A549 (cell line): ENCODE results near the gene NUDT9. TPM values are rescaled to one million over a fixed set of nuclear protein-coding genes. Genes with fewer than 3 reads are reported as not detected.
"Not testable (repeated sequence)": the region's sequence is repeated elsewhere in the genome, so short reads cannot be mapped to it uniquely, and the experiment has no call there.

Experiments
- ATAC-seq, 2 experiments: fragments of 200-7000 bp in 1 of 2; fragments of >200 bp in 1 of 2; cut with Nextera tagmentation in 1 of 2; cut with Tn5 transposase in 1 of 2; 3 replicates each; pipeline versions ENCODE4 v1.8.0 to v1.9.1; 2018 to 2020; ENCODE audit warnings: mild to moderate bottlenecking in 1 of 2, moderate library complexity in 1 of 2
- CTCF ChIA-PET: fragments of 300-600 bp; sonication (Branson Sonifier 250); formaldehyde crosslinking; extraction: SDS; loops from one replicate; lab custom pipeline; 2021; ENCODE audit warnings: antibody characterized with exemption, inconsistent platforms; lab: Yijun Ruan, JAX
- POLR2A ChIA-PET: fragments of 350-600 bp; formaldehyde crosslinking; extraction: SDS; loops from one replicate; lab custom pipeline; 2021; ENCODE audit warnings: antibody characterized with exemption, inconsistent platforms; lab: Yijun Ruan, JAX
- DNase-seq, 2 experiments: peaks; one replicate each; pipeline versions ENCODE4 v3.0.0 to v3.0.0-alpha.2; 2011 to 2016; ENCODE audit warnings: low read depth in 1 of 2, low spot score in 1 of 2
- FAIRE-seq: peaks from 2 replicates; lab custom pipeline; 2011; peaks lifted over from hg19 to GRCh38; lab: Jason Lieb, UNC
- H3K27ac ChIP-seq, 2 experiments: fragments of >200 bp; sonication (Bioruptor Twin); formaldehyde crosslinking; 3 replicates each; pipeline ENCODE4 v1.5.1; 2016 to 2017
- H3K4me1 ChIP-seq: fragments of >200 bp; sonication (Bioruptor Twin); formaldehyde crosslinking; 3 replicates; pipeline ENCODE4 v1.6.1; 2016
- H3K4me2 ChIP-seq: fragments of >200 bp; sonication (Bioruptor Twin); formaldehyde crosslinking; 3 replicates; pipeline ENCODE4 v1.6.1; 2016
- H3K4me3 ChIP-seq: fragments of >200 bp; sonication (Bioruptor Twin); formaldehyde crosslinking; 3 replicates; pipeline ENCODE4 v1.5.1; 2016
- H3K9me3 ChIP-seq: fragments of >200 bp; sonication (Bioruptor Twin); formaldehyde crosslinking; 3 replicates; pipeline ENCODE4 v1.6.1; 2016
- CBX2 ChIP-seq: fragments of 200-600 bp; sonication (generic); IDR thresholded peaks from 2 replicates; pipeline ENCODE4 v1.6.1; 2016; ENCODE audit warnings: low read depth, mild to moderate bottlenecking, borderline replicate concordance
- CEBPB ChIP-seq, 2 experiments: fragments of >200 bp in 1 of 2; sonication (Bioruptor Twin) in 1 of 2; formaldehyde crosslinking in 1 of 2; IDR thresholded peaks; 2 replicates each; pipeline ENCODE4 v1.6.1; 2012 to 2016
- EHF ChIP-seq: fragments of 250-450 bp; sonication (Bioruptor Pico); IDR thresholded peaks from 2 replicates; pipeline ENCODE4 v1.5.0; 2020; ENCODE audit warnings: mild to moderate bottlenecking
- EP300 ChIP-seq, 2 experiments: fragments of >200 bp; sonication (Bioruptor Twin); formaldehyde crosslinking; IDR thresholded peaks; 2 replicates in 1 of 2; 3 replicates in 1 of 2; pipeline ENCODE4 v1.6.1; 2016 to 2017
- JUNB ChIP-seq: fragments of >200 bp; sonication (Bioruptor Twin); formaldehyde crosslinking; IDR thresholded peaks from 2 replicates; pipeline ENCODE4 v1.6.1; 2016
- KDM5A ChIP-seq: fragments of 200-600 bp; sonication (generic); IDR thresholded peaks from 2 replicates; pipeline ENCODE4 v1.6.1; 2016; ENCODE audit warnings: antibody characterized with exemption, mild to moderate bottlenecking
- MAX ChIP-seq: IDR thresholded peaks from 2 replicates; pipeline ENCODE4 v1.6.1; 2012
- NFE2L2 ChIP-seq: fragments of 150-350 bp; conservative IDR thresholded peaks from 2 replicates; pipeline ENCODE4 v1.6.1; 2014; ENCODE audit warnings: low read length
- NPAS2 ChIP-seq: fragments of 250-450 bp; sonication (Bioruptor Pico); IDR thresholded peaks from 2 replicates; pipeline ENCODE4 v1.8.0; 2022; ENCODE audit warnings: mild to moderate bottlenecking, moderate library complexity, borderline replicate concordance
- NR3C1 ChIP-seq: fragments of >200 bp; sonication (Bioruptor Twin); formaldehyde crosslinking; IDR thresholded peaks from 3 replicates; pipeline ENCODE4 v1.6.1; 2017
- PBX3 ChIP-seq: IDR thresholded peaks from 2 replicates; pipeline ENCODE4 v1.6.1; 2012
- RARB ChIP-seq: fragments of 250-450 bp; sonication (Bioruptor Pico); IDR thresholded peaks from 2 replicates; pipeline ENCODE4 v1.8.0; 2021; ENCODE audit warnings: mild to moderate bottlenecking, moderate library complexity
- WGBS: methylation state at CpG from one replicate; pipeline ENCODE4 v1.1.6; 2017; ENCODE audit errors: missing lambda C conversion rate; 5-methylcytosine and 5-hydroxymethylcytosine counted together
- polyA plus RNA-seq, 4 experiments: library from polyadenylated mRNA; depleted of rRNA in 3 of 4; stranded (reverse); fragments of >200 nt; fragmentation: RNase III in 1 of 4; extraction: RNeasy Plus Mini Kit Qiagen cat#74134 plus additional on column Dnase treatment in 1 of 4; gene quantifications; 2 replicates in 3 of 4; 3 replicates in 1 of 4; pipeline ENCODE4 v1.2.3, GENCODE V29; 2011 to 2017

The NUDT9 gene
- polyA plus RNA-seq, 2 of the 4 experiments (the other 2 are of a cell fraction), result 36.7 to 44.0 TPM

GRCh38 chr4:87392183-87392582, 30.2 kb upstream of the NUDT9 start:
- H3K4me1 ChIP-seq, result peaks cover 6% of the 10 kb centered on the region; the same call in 1 of the 3 replicates
- TF ChIP-seq EHF (CRISPR knock-in tag) (no peak), CEBPB (IDR thresholded peaks at IDR 0.05) (peak in 1 of 2 experiments; percentile 19; a peak in 2 of 4 replicates), NPAS2 (CRISPR knock-in tag) (no peak), RARB (no peak)
- CTCF ChIA-PET, result interaction anchor here (2.0 to 2.5 kb wide), 2 partner anchors 11 to 16 kb away, joined by 7 to 17 read pairs; no protein-coding TSS in a partner anchor
- WGBS, result 89% methylated on average over 3 of the region's 3 CpGs
- H3K27ac ChIP-seq, result 0 out of 6 replicates have a peak overlapping the region, but pooled peaks of 1 of the 2 experiments have one; percentile 16
- H3K4me3 ChIP-seq, result no peak overlapping the region
- FAIRE-seq (no peak), ATAC-seq (no peak), DNase-seq (no peak)
- POLR2A ChIA-PET, result interaction anchor here (0.6 to 1.8 kb wide), 2 partner anchors 19 to 30 kb away, joined by 4 to 5 read pairs; partner anchors contain the start of gene NUDT9
- peak overlapping the region; percentile 63 for H3K4me2 ChIP-seq
- no peaks in the 10 kb centered on the region for H3K9me3 ChIP-seq

GRCh38 chr4:87395073-87395472, 27.3 kb upstream of the NUDT9 start:
- H3K4me2 ChIP-seq, H3K4me1 ChIP-seq, H3K9me3 ChIP-seq, H3K4me3 ChIP-seq, H3K27ac ChIP-seq, FAIRE-seq, POLR2A ChIA-PET, DNase-seq, ATAC-seq: not testable (repeated sequence)
- WGBS, result 89% methylated on average over 23 of the region's 23 CpGs
- CTCF ChIA-PET, result interaction anchor here (1.6 to 2.1 kb wide), 2 partner anchors 10 to 19 kb away, joined by 3 to 8 read pairs; no protein-coding TSS in a partner anchor

GRCh38 chr4:87395851-87396250, 26.5 kb upstream of the NUDT9 start:
- H3K4me2 ChIP-seq, DNase-seq, H3K4me3 ChIP-seq, H3K27ac ChIP-seq, H3K9me3 ChIP-seq, H3K4me1 ChIP-seq, ATAC-seq, FAIRE-seq, POLR2A ChIA-PET: not testable (repeated sequence)
- CTCF ChIA-PET, result interaction anchor here (1.2 kb wide), 1 partner anchor 26 kb away, joined by 3 read pairs; the partner anchor contains the start of gene NUDT9
- WGBS, result no CpG with 5 or more reads among the region's 20 CpGs

- no peak for FAIRE-seq
- H3K4me1 ChIP-seq, result no peaks in the 10 kb centered on the region
- ATAC-seq, result peak in 1 of 2 experiments; percentile 79; a peak in 4 of 6 replicates
- H3K27ac ChIP-seq, result no peak overlapping the region
- ChIA-PET CTCF (interaction anchor here (0.6 to 1.3 kb wide), 3 partner anchors 9 to 218 kb away, joined by 4 read pairs; no protein-coding TSS in a partner anchor), POLR2A (interaction anchor here (0.6 to 1.5 kb wide), 3 partner anchors 10 to 47 kb away, joined by 3 to 7 read pairs (median 5); partner anchors contain the start of gene NUDT9)
- H3K4me3 ChIP-seq, result no peak overlapping the region
- no peak for DNase-seq
- TF ChIP-seq EP300 (IDR thresholded peaks at IDR 0.05) (no peak), NR3C1 (no peak), CBX2 (no peak)
- no peak overlapping the region for H3K4me2 ChIP-seq
- H3K9me3 ChIP-seq, result no peaks in the 10 kb centered on the region
- 87% methylated on average over 3 of the region's 3 CpGs for WGBS
These were observed 23.2 kb upstream of the NUDT9 start for GRCh38 chr4:87399148-87399547.

- no peaks in the 10 kb centered on the region for H3K4me1 ChIP-seq
- no peak for ATAC-seq
- no peak overlapping the region for H3K27ac ChIP-seq
- DNase-seq, result no peak
- no peak for FAIRE-seq
- H3K4me2 ChIP-seq, result no peak overlapping the region
- H3K9me3 ChIP-seq, result no peaks in the 10 kb centered on the region
- 27% methylated on average over 1 of the region's 1 CpG for WGBS
- CTCF ChIA-PET, result interaction anchor here (1.3 kb wide), 1 partner anchor 10 kb away, joined by 3 read pairs; no protein-coding TSS in a partner anchor
- no peak overlapping the region for H3K4me3 ChIP-seq
- no peak for TF ChIP-seq NFE2L2
- TF ChIP-seq EP300 (IDR thresholded peaks at IDR 0.05), result no peak
- no peak for TF ChIP-seq KDM5A
- TF ChIP-seq MAX, result no peak
- no peak for TF ChIP-seq PBX3
- TF ChIP-seq JUNB, result no peak
- TF ChIP-seq, all 56 proteins: peak for 0
- POLR2A ChIA-PET, result interaction anchor here (1.3 kb wide), 1 partner anchor 9 kb away, joined by 3 read pairs; the partner anchor contains the start of gene HSD17B11
These were observed 22.4 kb upstream of the NUDT9 start for GRCh38 chr4:87399954-87400353.
